WI38 (cell line): ENCODE results near the gene COP1.

Source experiments
- H3K4me3 ChIP-seq: 2 replicates; pipeline ENCODE4 v1.5.1; 2011; ENCODE audit warnings: low read depth, mild to moderate bottlenecking, control low read depth, low read length
- CTCF ChIP-seq: IDR thresholded peaks from 2 replicates; pipeline ENCODE4 v1.5.1; 2012; ENCODE audit warnings: low read depth, mild to moderate bottlenecking, control low read depth, low read length

The COP1 gene

DNA sequence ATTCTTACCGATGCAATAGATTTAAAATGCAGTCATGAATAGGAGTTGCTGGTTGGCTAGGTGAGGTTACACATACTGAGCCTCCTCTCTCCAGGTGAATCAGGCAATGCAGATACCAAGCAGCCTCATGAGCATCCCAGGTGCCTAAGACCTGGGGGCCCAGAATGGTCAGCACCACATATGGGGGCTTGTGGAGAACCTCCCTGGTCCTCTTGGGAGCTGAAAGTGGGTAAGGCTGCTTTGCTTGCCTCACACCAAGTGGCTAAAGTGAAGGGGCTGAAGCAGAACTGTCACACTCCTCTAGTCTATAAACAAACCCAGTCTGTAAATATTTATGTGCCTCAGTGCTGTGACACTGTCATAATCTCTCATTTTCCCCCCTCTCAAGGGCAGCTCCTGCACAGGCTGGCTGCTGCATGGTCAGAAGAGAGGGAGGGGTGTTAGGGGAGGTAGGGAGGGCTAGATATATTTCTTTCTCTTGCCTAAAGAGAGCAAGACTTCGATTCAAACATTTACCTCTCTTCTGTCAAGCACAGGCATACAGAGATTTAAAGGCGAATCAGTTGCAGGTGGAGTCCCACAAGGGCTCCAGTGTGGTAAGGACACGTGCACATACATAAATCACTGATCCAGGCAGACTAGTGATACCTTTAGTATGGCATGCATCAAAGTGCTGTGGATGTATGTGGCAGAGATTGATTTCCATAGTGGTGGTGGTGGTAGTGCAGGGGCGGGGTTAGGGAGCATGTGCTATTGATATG is 305.8 kb downstream of the COP1 start:
- TF ChIP-seq CTCF = no peak
- H3K4me3 ChIP-seq = no peak overlapping the region

- H3K4me3 ChIP-seq = no peak overlapping the region
- TF ChIP-seq CTCF = no peak
These were observed 306.9 kb downstream of the COP1 start for GRCh38 chr1:175900171-175900570.

DNA sequence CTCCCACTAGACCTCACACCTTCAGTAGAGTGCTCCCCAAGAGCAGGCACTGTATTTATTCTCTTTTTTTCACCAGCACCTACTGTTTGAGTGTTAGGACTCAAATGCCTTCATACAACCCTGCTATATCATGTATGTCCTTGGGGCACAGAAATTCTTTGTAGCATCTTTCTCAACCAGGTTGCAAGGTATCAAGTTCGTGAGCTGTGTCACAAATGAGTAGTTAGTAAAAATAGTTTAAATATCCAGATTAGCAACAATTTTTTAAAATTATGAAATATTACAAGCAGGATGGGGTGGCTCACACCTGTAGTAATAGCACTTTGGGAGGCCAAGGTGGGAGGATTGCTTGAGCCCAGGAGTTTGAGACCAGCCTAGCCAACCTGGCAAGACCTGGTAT is 311.1 kb downstream of the COP1 start:
- H3K4me3 ChIP-seq = no peak overlapping the region
- no peak for TF ChIP-seq CTCF
